ENCODE data around the gene PDPK1.
"Not testable (repeated sequence)": the region's sequence is repeated elsewhere in the genome, so short reads cannot be mapped to it uniquely, and the experiment has no call there.

Gene PDPK1

GRCh38 chr16:2596747-2597559 lies 59.1 kb downstream of the PDPK1 start:
- no peak for DNase-seq (ENCODE audit: extremely low read depth, low read depth)
- TF ChIP-seq CTCF (IDR thresholded peaks at IDR 0.05; ENCODE audit: low read depth, low read length, missing control alignments), result no peak

GRCh38 chr16:2597560-2597902 lies 59.7 kb downstream of the PDPK1 start:
- no peak overlapping the region for H3K4me3 ChIP-seq (replicated peaks; ENCODE audit: low read depth, low read length)
- DNase-seq (ENCODE audit: extremely low read depth, low read depth), result no peak
- TF ChIP-seq CTCF (IDR thresholded peaks at IDR 0.05; ENCODE audit: low read depth, low read length, missing control alignments), result no peak

More at GRCh38 chr16:2596747-2597559, 59.1 kb downstream of the PDPK1 start:
- H3K4me3 ChIP-seq (replicated peaks; ENCODE audit: low read depth, low read length), result no peak overlapping the region

GRCh38 chr16:2598133-2598641 lies 60.4 kb downstream of the PDPK1 start:
- no peak for DNase-seq (ENCODE audit: extremely low read depth, low read depth)
- no peak for TF ChIP-seq CTCF (IDR thresholded peaks at IDR 0.05; ENCODE audit: low read depth, low read length, missing control alignments)
- H3K4me3 ChIP-seq (replicated peaks; ENCODE audit: low read depth, low read length), result no peak overlapping the region

- H3K4me3 ChIP-seq (replicated peaks; ENCODE audit: low read depth, low read length), result no peak overlapping the region
- TF ChIP-seq CTCF (IDR thresholded peaks at IDR 0.05; ENCODE audit: low read depth, low read length, missing control alignments), result no peak
- no peak for DNase-seq (ENCODE audit: extremely low read depth, low read depth)
These were observed 60.9 kb downstream of the PDPK1 start for GRCh38 chr16:2598723-2599122.

- H3K4me3 ChIP-seq (replicated peaks; ENCODE audit: low read depth, low read length); DNase-seq (ENCODE audit: extremely low read depth, low read depth): not testable (repeated sequence)
These were observed 61.3 kb downstream of the PDPK1 start for GRCh38 chr16:2599165-2599564.

- not testable (repeated sequence) for DNase-seq (ENCODE audit: extremely low read depth, low read depth)
These were observed 62.0 kb downstream of the PDPK1 start for GRCh38 chr16:2599785-2600184.

GRCh38 chr16:2601301-2602025 lies 63.6 kb downstream of the PDPK1 start:
- not testable (repeated sequence) for DNase-seq (ENCODE audit: extremely low read depth, low read depth); H3K4me3 ChIP-seq (replicated peaks; ENCODE audit: low read depth, low read length)

More at GRCh38 chr16:2599785-2600184, 62.0 kb downstream of the PDPK1 start:
- H3K4me3 ChIP-seq (replicated peaks; ENCODE audit: low read depth, low read length), result not testable (repeated sequence)

GRCh38 chr16:2602175-2602574 lies 64.4 kb downstream of the PDPK1 start:
- not testable (repeated sequence) for H3K4me3 ChIP-seq (replicated peaks; ENCODE audit: low read depth, low read length); DNase-seq (ENCODE audit: extremely low read depth, low read depth)
